HAP-1 (cell line): Measurements from ENCODE around the gene MGAT4A.
"Not testable (repeated sequence)": the region's sequence is repeated elsewhere in the genome, so short reads cannot be mapped to it uniquely, and the experiment has no call there.

Experiments
- DNase-seq, 2 experiments: peaks; one replicate each; pipeline ENCODE4 v3.0.0-alpha.2; 2016 to 2020; ENCODE audit warnings: low spot score in 2 of 2
- H3K27me3 ChIP-seq: fragments of 250-450 bp; sonication (Bioruptor Pico); 2 replicates; pipeline ENCODE4 v1.5.1; 2020; ENCODE audit warnings: low read depth, mild to moderate bottlenecking, moderate library complexity
- H3K36me3 ChIP-seq: fragments of 250-450 bp; sonication (Bioruptor Pico); replicated peaks from 2 replicates; pipeline ENCODE4 v1.5.1; 2020; ENCODE audit warnings: mild to moderate bottlenecking
- H3K4me1 ChIP-seq: fragments of 250-450 bp; sonication (Bioruptor Pico); 2 replicates; pipeline ENCODE4 v1.5.1; 2020; ENCODE audit warnings: mild to moderate bottlenecking
- H3K4me3 ChIP-seq: fragments of 250-450 bp; sonication (Bioruptor Pico); 2 replicates; pipeline ENCODE4 v1.5.1; 2020; ENCODE audit warnings: mild to moderate bottlenecking, moderate library complexity
- H3K9me3 ChIP-seq: fragments of 250-450 bp; sonication (Bioruptor Pico); 2 replicates; pipeline ENCODE4 v1.5.1; 2020; ENCODE audit warnings: mild to moderate bottlenecking, moderate library complexity
- in situ Hi-C: fragments of 300-500 bp; cut with MboI; formaldehyde crosslinking; loops from 3 replicates; pipeline ENCODE4 v1.14.3; 2020; ENCODE audit warnings: low sequenced_read_pairs, inconsistent platforms, mixed read lengths

The MGAT4A gene

GRCh38 chr2:98663511-98664090 lies 67.3 kb downstream of the MGAT4A start:
- no peaks in the 10 kb centered on the region for H3K9me3 ChIP-seq
- no peaks in the 10 kb centered on the region for H3K4me1 ChIP-seq
- in situ Hi-C loops: no loop called here
- no peaks in the 10 kb centered on the region for H3K27me3 ChIP-seq
- DNase-seq: no peak
- H3K4me3 ChIP-seq: no peak overlapping the region
- no peaks in the 10 kb centered on the region for H3K36me3 ChIP-seq

- H3K4me1 ChIP-seq, H3K36me3 ChIP-seq, DNase-seq, H3K4me3 ChIP-seq, H3K9me3 ChIP-seq, H3K27me3 ChIP-seq, in situ Hi-C loops: not testable (repeated sequence)
Observed at GRCh38 chr2:98659491-98659840, 71.5 kb downstream of the MGAT4A start.

GRCh38 chr2:98658816-98659490 lies 72.0 kb downstream of the MGAT4A start:
- no peak for DNase-seq
- Histone ChIP-seq H3K4me3 (no peak overlapping the region), H3K4me1 (no peaks in the 10 kb centered on the region), H3K27me3 (no peaks in the 10 kb centered on the region), H3K9me3 (no peaks in the 10 kb centered on the region), H3K36me3 (no peaks in the 10 kb centered on the region)
- in situ Hi-C loops: no loop called here

- H3K9me3 ChIP-seq: no peaks in the 10 kb centered on the region
- H3K4me1 ChIP-seq: no peaks in the 10 kb centered on the region
- no peaks in the 10 kb centered on the region for H3K36me3 ChIP-seq
- in situ Hi-C loops: no loop called here
- H3K4me3 ChIP-seq: no peak overlapping the region
- H3K27me3 ChIP-seq: no peaks in the 10 kb centered on the region
- DNase-seq: no peak
Observed at GRCh38 chr2:98656800-98657199, 74.1 kb downstream of the MGAT4A start.

- DNase-seq: no peak
- no peak overlapping the region for H3K4me3 ChIP-seq
- H3K9me3 ChIP-seq: no peaks in the 10 kb centered on the region
- no peaks in the 10 kb centered on the region for H3K4me1 ChIP-seq
- H3K36me3 ChIP-seq: no peaks in the 10 kb centered on the region
- in situ Hi-C loops: no loop called here
- no peaks in the 10 kb centered on the region for H3K27me3 ChIP-seq
Observed at GRCh38 chr2:98654699-98655495, 76.0 kb downstream of the MGAT4A start.

GRCh38 chr2:98650998-98651397 lies 79.9 kb downstream of the MGAT4A start:
- no peak overlapping the region for H3K4me3 ChIP-seq
- DNase-seq: no peak
- no peaks in the 10 kb centered on the region for H3K9me3 ChIP-seq
- in situ Hi-C loops: no loop called here
- H3K36me3 ChIP-seq: no peaks in the 10 kb centered on the region
- no peaks in the 10 kb centered on the region for H3K27me3 ChIP-seq
- H3K4me1 ChIP-seq: no peaks in the 10 kb centered on the region

GRCh38 chr2:98649992-98650375 lies 80.9 kb downstream of the MGAT4A start:
- in situ Hi-C loops: loop anchor here (5.0 kb wide), 2 partner anchors 187 to 417 kb away; no protein-coding TSS in a partner anchor

GRCh38 chr2:98649135-98649991 lies 81.6 kb downstream of the MGAT4A start:
- peak; percentile 75 to 82 for DNase-seq
- Histone ChIP-seq H3K27me3 (no peaks in the 10 kb centered on the region), H3K4me3 (no peak overlapping the region), H3K9me3 (no peaks in the 10 kb centered on the region), H3K4me1 (no peaks in the 10 kb centered on the region), H3K36me3 (no peaks in the 10 kb centered on the region)
- in situ Hi-C loops: loop anchor here (5.0 kb wide), 2 partner anchors 188 to 418 kb away; no protein-coding TSS in a partner anchor

More at GRCh38 chr2:98649992-98650375, 80.9 kb downstream of the MGAT4A start:
- Histone ChIP-seq H3K4me3 (no peak overlapping the region), H3K27me3 (no peaks in the 10 kb centered on the region), H3K36me3 (no peaks in the 10 kb centered on the region), H3K9me3 (no peaks in the 10 kb centered on the region), H3K4me1 (no peaks in the 10 kb centered on the region)
- DNase-seq: no peak

GRCh38 chr2:98648451-98648850 lies 82.5 kb downstream of the MGAT4A start:
- H3K9me3 ChIP-seq: no peaks in the 10 kb centered on the region
- H3K4me3 ChIP-seq: no peak overlapping the region
- H3K27me3 ChIP-seq: no peaks in the 10 kb centered on the region
- no peak for DNase-seq
- in situ Hi-C loops: loop anchor here (5.0 kb wide), 2 partner anchors 189 to 419 kb away; no protein-coding TSS in a partner anchor
- H3K4me1 ChIP-seq: no peaks in the 10 kb centered on the region
- H3K36me3 ChIP-seq: no peaks in the 10 kb centered on the region

GRCh38 chr2:98647636-98648035 lies 83.3 kb downstream of the MGAT4A start:
- no peaks in the 10 kb centered on the region for H3K27me3 ChIP-seq
- no peaks in the 10 kb centered on the region for H3K36me3 ChIP-seq
- no peaks in the 10 kb centered on the region for H3K4me1 ChIP-seq
- no peaks in the 10 kb centered on the region for H3K9me3 ChIP-seq
- in situ Hi-C loops: loop anchor here (5.0 kb wide), 2 partner anchors 190 to 420 kb away; no protein-coding TSS in a partner anchor
- no peak overlapping the region for H3K4me3 ChIP-seq
- no peak for DNase-seq

- H3K9me3 ChIP-seq: no peaks in the 10 kb centered on the region
- in situ Hi-C loops: no loop called here
- DNase-seq: no peak
Observed at GRCh38 chr2:98643496-98644100, 87.3 kb downstream of the MGAT4A start.

GRCh38 chr2:98637401-98638147 lies 93.4 kb downstream of the MGAT4A start:
- no peak overlapping the region for H3K4me3 ChIP-seq
- H3K4me1 ChIP-seq: no peaks in the 10 kb centered on the region
- no peaks in the 10 kb centered on the region for H3K9me3 ChIP-seq
- no peak for DNase-seq
- no peaks in the 10 kb centered on the region for H3K27me3 ChIP-seq
- no peaks in the 10 kb centered on the region for H3K36me3 ChIP-seq
- in situ Hi-C loops: no loop called here

More at GRCh38 chr2:98643496-98644100, 87.3 kb downstream of the MGAT4A start:
- Histone ChIP-seq H3K36me3 (no peaks in the 10 kb centered on the region), H3K27me3 (no peaks in the 10 kb centered on the region), H3K4me1 (no peaks in the 10 kb centered on the region), H3K4me3 (no peak overlapping the region)
